Trophoblast cell (in vitro differentiated cells and primary cell): ENCODE data around the gene PIM3.

Experiments
- DNase-seq, 2 donors: peaks; one replicate each; pipeline ENCODE4 v3.0.0-alpha.2; 2016
- H2AFZ ChIP-seq: 2 replicates; pipeline ENCODE4 v1.6.1; 2013; ENCODE audit warnings: low read length, moderate library complexity, mild to moderate bottlenecking; ENCODE audit not compliant: insufficient read depth, poor library complexity
- H2AK5ac ChIP-seq: 2 replicates; pipeline ENCODE4 v1.6.1; 2013; ENCODE audit warnings: mild to moderate bottlenecking, low read length
- H2BK120ac ChIP-seq: 2 replicates; pipeline ENCODE4 v1.6.1; 2013; ENCODE audit warnings: low read length, mild to moderate bottlenecking, moderate library complexity; ENCODE audit not compliant: insufficient read depth, poor library complexity
- H2BK12ac ChIP-seq: 2 replicates; pipeline ENCODE4 v1.6.1; 2013; ENCODE audit warnings: mild to moderate bottlenecking, low read length, moderate library complexity
- H2BK5ac ChIP-seq: 2 replicates; pipeline ENCODE4 v1.6.1; 2013; ENCODE audit warnings: low read length, low read depth, moderate library complexity, mild to moderate bottlenecking; ENCODE audit not compliant: poor library complexity
- H3K14ac ChIP-seq: 2 replicates; pipeline ENCODE4 v1.6.1; 2013; ENCODE audit warnings: mild to moderate bottlenecking, low read length
- H3K18ac ChIP-seq: 2 replicates; pipeline ENCODE4 v1.6.1; 2013; ENCODE audit warnings: mild to moderate bottlenecking, low read length
- H3K23ac ChIP-seq: 2 replicates; pipeline ENCODE4 v1.6.1; 2013; ENCODE audit warnings: low read length
- H3K27ac ChIP-seq: 2 replicates; pipeline ENCODE4 v1.5.1; 2013; ENCODE audit warnings: low read depth, mild to moderate bottlenecking, inconsistent platforms, low read length, moderate library complexity
- H3K27me3 ChIP-seq: 2 replicates; pipeline ENCODE4 v1.6.1; 2013; ENCODE audit warnings: inconsistent platforms, mild to moderate bottlenecking, low read length, moderate library complexity; ENCODE audit not compliant: insufficient read depth
- H3K36me3 ChIP-seq, 2 experiments: 1 replicate in 1 of 2; 2 replicates in 1 of 2; pipeline ENCODE4 v1.6.1; 2013; ENCODE audit warnings: low read length in 2 of 2, mild to moderate bottlenecking in 2 of 2, moderate library complexity in 1 of 2; ENCODE audit not compliant: insufficient read depth in 2 of 2, control insufficient read depth in 1 of 2
- H3K4ac ChIP-seq: 2 replicates; pipeline ENCODE4 v1.6.1; 2013; ENCODE audit warnings: low read depth, mild to moderate bottlenecking, low read length, moderate library complexity
- H3K4me1 ChIP-seq, 2 experiments: 1 replicate in 1 of 2; 2 replicates in 1 of 2; pipeline ENCODE4 v1.6.1; 2013; ENCODE audit warnings: low read length in 2 of 2, mild to moderate bottlenecking in 2 of 2, moderate library complexity in 1 of 2; ENCODE audit not compliant: insufficient read depth in 2 of 2, control insufficient read depth in 1 of 2
- H3K4me2 ChIP-seq: 2 replicates; pipeline ENCODE4 v1.6.1; 2013; ENCODE audit warnings: inconsistent platforms, mild to moderate bottlenecking, low read length, moderate library complexity
- H3K4me3 ChIP-seq: 2 replicates; pipeline ENCODE4 v1.5.1; 2013; ENCODE audit warnings: mild to moderate bottlenecking, low read depth, low read length, inconsistent platforms
- H3K79me1 ChIP-seq: one replicate; pipeline ENCODE4 v1.6.1; 2013; ENCODE audit warnings: low read length
- H3K79me2 ChIP-seq: 2 replicates; pipeline ENCODE4 v1.6.1; 2013; ENCODE audit warnings: low read length, mild to moderate bottlenecking; ENCODE audit not compliant: control insufficient read depth, insufficient read depth, poor library complexity
- H3K9ac ChIP-seq: 2 replicates; pipeline ENCODE4 v1.6.1; 2013; ENCODE audit warnings: mild to moderate bottlenecking, low read length
- H3K9me3 ChIP-seq: 2 replicates; pipeline ENCODE4 v1.6.1; 2013; ENCODE audit warnings: low read depth, mild to moderate bottlenecking, control low read depth, inconsistent platforms, low read length; ENCODE audit not compliant: insufficient read depth
- H4K12ac ChIP-seq: 2 replicates; pipeline ENCODE4 v1.6.1; 2013; ENCODE audit warnings: low read depth, mild to moderate bottlenecking, low read length, moderate library complexity
- H4K8ac ChIP-seq: 2 replicates; pipeline ENCODE4 v1.6.1; 2013; ENCODE audit warnings: low read depth, mild to moderate bottlenecking, low read length, moderate library complexity
- H4K91ac ChIP-seq: one replicate; pipeline ENCODE4 v1.6.1; 2013; ENCODE audit warnings: low read depth, mild to moderate bottlenecking, low read length, moderate library complexity
- WGBS: extraction: QIAGEN DNeasy Blood & Tissue Kit; methylation state at CpG from one replicate; pipeline ENCODE4 v1.1.7; 2013; ENCODE audit warnings: missing lambda C conversion rate; ENCODE audit not compliant: insufficient read length, insufficient coverage; ENCODE audit errors: extremely low coverage; 5-methylcytosine and 5-hydroxymethylcytosine counted together

PIM3 gene

DNA sequence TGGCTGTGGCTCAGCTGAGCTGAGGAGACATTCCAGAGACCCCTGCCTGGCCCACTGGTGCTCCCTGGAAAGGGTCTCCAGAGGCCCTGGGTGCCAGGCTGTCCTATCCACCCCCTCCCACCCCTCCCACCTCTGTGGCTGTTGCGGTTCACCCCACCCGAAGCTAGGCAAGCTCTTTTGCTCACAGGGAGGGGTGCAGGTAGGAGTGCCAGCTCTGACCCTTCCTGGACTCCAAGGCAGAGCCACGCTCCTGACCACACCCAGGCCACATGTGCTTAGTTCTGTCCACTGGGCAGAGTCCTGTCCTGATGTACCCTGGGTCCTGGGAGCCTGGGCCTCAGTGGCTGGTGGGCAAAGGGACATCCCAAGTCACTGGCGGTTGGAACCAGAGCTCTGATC lies 35.5 kb downstream of the PIM3 start:
- WGBS: no CpG with 5 or more reads among the region's 4 CpGs

GRCh38 chr22:49996518-49997250 lies 36.1 kb downstream of the PIM3 start:
- H3K79me1 ChIP-seq: no peaks in the 10 kb centered on the region
- peaks cover 5% of the 10 kb centered on the region for H3K27me3 ChIP-seq
- H3K14ac ChIP-seq: no peak overlapping the region
- no peak overlapping the region for H3K23ac ChIP-seq
- no peak overlapping the region for H3K9ac ChIP-seq
- H3K4me3 ChIP-seq: no peak overlapping the region
- no peak overlapping the region for H3K27ac ChIP-seq
- peaks cover 0 to 3% of the 10 kb centered on the region in 2 experiments for H3K4me1 ChIP-seq
- no peak overlapping the region for H2BK12ac ChIP-seq
- no peak overlapping the region for H4K91ac ChIP-seq
- H4K8ac ChIP-seq: no peak overlapping the region
- no peak overlapping the region for H3K4me2 ChIP-seq
- no peak overlapping the region for H2AFZ ChIP-seq
- no peaks in the 10 kb centered on the region for H3K36me3 ChIP-seq
- WGBS: no CpG with 5 or more reads among the region's 19 CpGs
- no peak overlapping the region for H2BK5ac ChIP-seq
- no peak overlapping the region for H2BK120ac ChIP-seq
- H2AK5ac ChIP-seq: no peak overlapping the region
- H3K79me2 ChIP-seq: no peaks in the 10 kb centered on the region
- H3K4ac ChIP-seq: no peak overlapping the region
- peaks cover 22% of the 10 kb centered on the region for H3K9me3 ChIP-seq
- DNase-seq: no peak
- H3K18ac ChIP-seq: no peak overlapping the region
- H4K12ac ChIP-seq: no peak overlapping the region

More for the DNA sequence above, 35.5 kb downstream of the PIM3 start:
- Histone ChIP-seq H2AK5ac (no peak overlapping the region), H3K79me1 (no peaks in the 10 kb centered on the region), H3K4me2 (no peak overlapping the region), H3K79me2 (no peaks in the 10 kb centered on the region), H4K91ac (no peak overlapping the region), H4K8ac (no peak overlapping the region), H3K27ac (no peak overlapping the region), H3K4ac (no peak overlapping the region), H3K36me3 (no peaks in the 10 kb centered on the region), H3K14ac (no peak overlapping the region), H3K9ac (no peak overlapping the region), H3K4me3 (no peak overlapping the region), H3K4me1 (peaks cover 0 to 3% of the 10 kb centered on the region in 2 experiments), H3K27me3 (peaks cover 5% of the 10 kb centered on the region), H3K18ac (no peak overlapping the region), H3K23ac (no peak overlapping the region), H4K12ac (no peak overlapping the region), H3K9me3 (peaks cover 22% of the 10 kb centered on the region), H2BK5ac (no peak overlapping the region), H2BK12ac (no peak overlapping the region), H2BK120ac (no peak overlapping the region), H2AFZ (no peak overlapping the region)
- no peak for DNase-seq

DNA sequence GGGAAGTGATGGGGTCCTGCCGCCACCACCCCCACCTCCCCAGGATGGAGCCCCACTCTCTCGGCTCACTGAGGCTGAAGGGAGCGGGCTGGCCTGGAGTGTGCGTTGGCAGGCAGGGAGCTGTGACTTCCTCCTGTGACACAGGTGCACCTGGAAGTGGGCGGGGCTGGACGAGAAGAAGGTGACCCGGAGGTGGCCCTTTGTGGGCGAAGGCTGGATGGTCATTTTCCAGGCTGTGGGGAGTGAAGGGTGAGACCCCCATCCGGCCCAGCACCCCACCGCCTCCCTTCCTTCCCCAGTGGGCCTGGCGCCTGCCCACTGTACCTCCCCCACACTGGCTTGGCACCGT lies 36.7 kb downstream of the PIM3 start:
- Histone ChIP-seq H2AFZ (no peak overlapping the region), H3K79me1 (no peaks in the 10 kb centered on the region), H3K18ac (no peak overlapping the region), H2BK5ac (no peak overlapping the region), H2AK5ac (no peak overlapping the region), H4K8ac (no peak overlapping the region), H3K27me3 (peaks cover 5% of the 10 kb centered on the region), H3K4me1 (peaks cover 0 to 3% of the 10 kb centered on the region in 2 experiments), H3K4me3 (no peak overlapping the region), H4K91ac (no peak overlapping the region), H3K79me2 (no peaks in the 10 kb centered on the region), H3K14ac (no peak overlapping the region), H2BK12ac (no peak overlapping the region), H3K36me3 (no peaks in the 10 kb centered on the region), H4K12ac (no peak overlapping the region), H3K23ac (no peak overlapping the region), H2BK120ac (no peak overlapping the region), H3K9me3 (peaks cover 21% of the 10 kb centered on the region), H3K27ac (no peak overlapping the region), H3K4me2 (no peak overlapping the region), H3K9ac (no peak overlapping the region), H3K4ac (no peak overlapping the region)
- no peak for DNase-seq
- no CpG with 5 or more reads among the region's 12 CpGs for WGBS

GRCh38 chr22:49997932-49998717 lies 37.6 kb downstream of the PIM3 start:
- Histone ChIP-seq H3K79me2 (no peaks in the 10 kb centered on the region), H3K36me3 (no peaks in the 10 kb centered on the region), H2BK120ac (no peak overlapping the region), H3K27ac (no peak overlapping the region), H2AFZ (no peak overlapping the region), H4K91ac (no peak overlapping the region), H2BK5ac (no peak overlapping the region), H2AK5ac (no peak overlapping the region), H3K4me3 (peak overlapping the region; percentile 32), H3K23ac (no peak overlapping the region), H3K79me1 (no peaks in the 10 kb centered on the region), H4K8ac (no peak overlapping the region), H3K14ac (no peak overlapping the region), H3K4me1 (peaks cover 0 to 3% of the 10 kb centered on the region in 2 experiments), H3K27me3 (peaks cover 5% of the 10 kb centered on the region), H4K12ac (no peak overlapping the region), H2BK12ac (no peak overlapping the region), H3K18ac (no peak overlapping the region), H3K9ac (no peak overlapping the region), H3K4me2 (no peak overlapping the region), H3K4ac (no peak overlapping the region), H3K9me3 (peaks cover 16% of the 10 kb centered on the region)
- no peak for DNase-seq
- WGBS: no CpG with 5 or more reads among the region's 21 CpGs
